IMR-90 (cell line): Measurements from ENCODE around the gene KCNK4.

ENCODE experiments used
- CTCF ChIP-seq: conservative IDR thresholded peaks from 2 replicates; pipeline ENCODE4 v1.5.1; 2012; ENCODE audit warnings: mild to moderate bottlenecking, low read depth, low read length, improper control_type of control experiment
- POLR2A ChIP-seq: IDR thresholded peaks from 2 replicates; pipeline ENCODE4 v1.6.1; 2012; ENCODE audit warnings: mild to moderate bottlenecking, low read depth, low read length
- USF2 ChIP-seq: fragments of 150-350 bp; IDR thresholded peaks from 2 replicates; pipeline ENCODE4 v1.6.1; 2017; ENCODE audit warnings: mild to moderate bottlenecking, antibody characterized with exemption, low read length, low read depth

DNA sequence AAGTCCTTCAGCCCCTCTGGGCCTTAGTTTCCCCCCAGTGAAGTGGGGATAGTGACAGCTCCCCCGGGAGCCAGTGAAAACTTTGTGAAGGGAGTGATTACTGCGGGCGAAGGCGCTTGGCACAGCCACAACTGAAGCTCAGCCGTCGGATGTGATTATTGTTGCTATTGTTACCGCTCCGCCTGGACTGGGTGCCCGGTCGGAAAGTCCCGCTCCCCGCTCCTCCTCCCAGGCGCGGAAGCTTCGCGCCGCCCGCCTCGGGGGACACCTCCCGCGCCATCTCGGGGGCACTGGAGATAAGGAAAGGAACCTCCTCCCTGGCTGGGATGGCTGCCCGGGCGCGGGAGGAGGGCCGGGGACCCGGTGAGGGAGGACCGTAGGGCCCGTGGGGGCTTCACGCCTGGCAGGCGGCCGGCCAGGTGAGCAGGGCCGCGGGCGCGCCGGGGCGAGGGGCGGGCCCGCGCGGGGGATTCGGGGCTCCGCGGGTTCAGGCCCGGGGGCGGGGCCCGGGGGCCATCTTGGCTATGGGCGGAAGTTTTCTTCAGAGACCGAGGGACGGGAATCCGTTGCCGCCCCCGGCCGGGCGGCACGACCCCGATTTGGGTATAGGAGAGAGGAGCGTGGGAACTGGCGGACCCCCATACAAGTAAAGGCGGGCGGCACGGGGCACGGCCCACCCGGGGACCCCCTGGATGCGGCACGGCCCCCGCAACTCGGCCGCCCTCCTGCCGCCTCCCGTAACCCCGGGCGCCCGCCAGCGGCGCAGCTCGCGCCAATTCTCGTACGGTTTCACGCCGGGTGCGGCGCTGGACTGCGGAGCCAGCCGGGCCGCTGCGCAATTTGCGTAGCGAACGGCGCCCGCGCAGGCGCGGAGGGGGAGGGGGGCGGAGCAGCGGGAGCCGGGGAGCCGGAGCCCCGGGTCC lies 5.9 kb upstream of the KCNK4 start, which contains the start of gene GPR137:
- TF ChIP-seq CTCF (no peak), POLR2A (no peak; the same call in 1 of the 2 replicates), USF2 (no peak)
